Omental fat pad (tissue), 4 donors: ENCODE results near the gene ANKMY1. TPM values are rescaled to one million over a fixed set of nuclear protein-coding genes. Genes with fewer than 3 reads are reported as not detected.

Source experiments
- ATAC-seq: fragments of 150-250 bp; one replicate; pipeline ENCODE4 v1.9.1; 2016; ENCODE audit warnings: mild to moderate bottlenecking, moderate library complexity; ENCODE audit not compliant: low FRiP score
- DNase-seq: peaks from one replicate; pipeline ENCODE4 v3.0.0-alpha.2; 2019; ENCODE audit warnings: low spot score
- total RNA-seq, 4 donors: library from RNA; depleted of rRNA; stranded (reverse); fragments of >200 nt; gene quantifications; one replicate each; pipeline ENCODE4 v1.1.0, GENCODE V29; 2016
- TF ChIP-seq, protein P1 (sequence below), 3 donors: fragments of 450-650 bp; IDR thresholded peaks; one replicate each; pipeline ENCODE4 v1.5.1; 2016 to 2017; ENCODE audit warnings: antibody characterized with exemption in 3 of 3, mild to moderate bottlenecking in 3 of 3, moderate library complexity in 2 of 3

The ANKMY1 gene
- total RNA-seq, 4 donors from 2014 or later: 8.3 to 23.2 (median 16.7) TPM

DNA sequence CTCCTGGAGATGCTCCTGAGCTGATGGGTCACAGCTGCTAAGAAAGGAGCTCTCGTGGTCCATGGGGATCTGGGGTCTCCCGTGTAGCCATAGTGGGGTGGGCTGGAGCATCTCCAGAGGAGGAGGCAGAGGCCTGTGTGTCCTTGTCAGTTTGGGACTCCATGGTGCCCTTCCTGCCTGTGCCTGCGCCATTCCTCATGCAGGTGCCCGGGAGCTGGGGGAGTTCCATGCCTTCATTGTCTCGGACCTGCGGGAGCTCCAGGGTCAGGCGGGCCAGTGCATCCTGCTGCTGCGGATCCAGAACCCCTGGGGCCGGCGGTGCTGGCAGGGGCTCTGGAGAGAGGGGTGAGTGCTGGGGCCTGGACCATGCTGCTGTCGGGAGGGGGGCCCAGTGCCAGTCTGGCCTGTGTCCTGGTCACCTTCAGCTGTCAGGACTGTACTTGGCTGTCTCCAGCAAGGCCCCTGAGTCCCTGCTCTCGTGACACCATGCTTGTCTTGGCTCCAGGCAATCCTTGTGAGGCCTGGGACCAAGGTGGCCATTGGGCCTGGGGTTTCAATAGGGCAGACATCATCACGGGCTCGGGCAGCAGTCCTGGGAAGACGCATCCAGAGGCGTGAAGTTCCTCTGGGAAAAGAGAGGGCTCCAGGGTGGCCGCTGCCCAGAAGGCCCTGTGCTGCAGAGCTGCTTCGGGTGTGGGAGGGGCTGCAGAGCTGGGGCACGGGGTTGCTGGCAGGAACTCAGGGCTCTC is 36.1 kb upstream of the ANKMY1 start:
- TF ChIP-seq, protein P1, sequence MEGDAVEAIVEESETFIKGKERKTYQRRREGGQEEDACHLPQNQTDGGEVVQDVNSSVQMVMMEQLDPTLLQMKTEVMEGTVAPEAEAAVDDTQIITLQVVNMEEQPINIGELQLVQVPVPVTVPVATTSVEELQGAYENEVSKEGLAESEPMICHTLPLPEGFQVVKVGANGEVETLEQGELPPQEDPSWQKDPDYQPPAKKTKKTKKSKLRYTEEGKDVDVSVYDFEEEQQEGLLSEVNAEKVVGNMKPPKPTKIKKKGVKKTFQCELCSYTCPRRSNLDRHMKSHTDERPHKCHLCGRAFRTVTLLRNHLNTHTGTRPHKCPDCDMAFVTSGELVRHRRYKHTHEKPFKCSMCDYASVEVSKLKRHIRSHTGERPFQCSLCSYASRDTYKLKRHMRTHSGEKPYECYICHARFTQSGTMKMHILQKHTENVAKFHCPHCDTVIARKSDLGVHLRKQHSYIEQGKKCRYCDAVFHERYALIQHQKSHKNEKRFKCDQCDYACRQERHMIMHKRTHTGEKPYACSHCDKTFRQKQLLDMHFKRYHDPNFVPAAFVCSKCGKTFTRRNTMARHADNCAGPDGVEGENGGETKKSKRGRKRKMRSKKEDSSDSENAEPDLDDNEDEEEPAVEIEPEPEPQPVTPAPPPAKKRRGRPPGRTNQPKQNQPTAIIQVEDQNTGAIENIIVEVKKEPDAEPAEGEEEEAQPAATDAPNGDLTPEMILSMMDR (IDR thresholded peaks at IDR 0.05): no peak
- DNase-seq (no peak), ATAC-seq (no peak)

DNA sequence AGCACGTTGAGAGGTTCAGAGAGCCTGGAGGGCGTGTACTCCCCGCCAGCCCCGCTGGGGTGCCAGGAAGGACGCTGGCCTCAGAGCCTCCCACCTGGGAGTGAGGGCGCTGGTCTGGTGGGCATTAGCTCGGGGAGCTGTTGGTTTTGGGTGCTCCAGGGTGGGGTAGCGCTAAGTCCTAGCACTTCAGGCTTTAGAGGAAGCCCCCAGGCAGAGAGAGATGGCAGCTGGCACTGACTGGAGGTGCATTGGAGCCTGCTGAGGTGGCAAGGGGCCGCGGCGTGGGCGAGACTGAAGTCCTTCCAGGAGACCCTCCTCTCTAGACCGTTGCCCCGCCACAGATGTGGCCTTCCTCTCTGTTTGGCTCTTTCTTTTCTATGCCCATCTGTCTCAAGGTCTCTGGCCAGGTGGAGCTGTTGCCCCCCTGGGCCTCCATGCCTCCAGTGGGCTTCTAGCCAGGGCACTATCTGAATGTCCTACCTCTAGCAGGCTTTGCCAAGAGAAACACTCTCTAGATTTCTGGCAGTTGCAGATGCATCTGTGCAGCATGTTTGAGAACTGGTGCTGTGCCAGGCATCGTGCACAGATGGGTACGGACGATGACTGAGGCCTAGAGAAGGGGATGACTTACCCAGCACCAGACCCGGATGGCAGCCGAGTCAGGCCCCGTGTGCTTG is 35.4 kb upstream of the ANKMY1 start:
- TF ChIP-seq, protein P1 (IDR thresholded peaks at IDR 0.05): no peak
- no peak for DNase-seq
- ATAC-seq: no peak

DNA sequence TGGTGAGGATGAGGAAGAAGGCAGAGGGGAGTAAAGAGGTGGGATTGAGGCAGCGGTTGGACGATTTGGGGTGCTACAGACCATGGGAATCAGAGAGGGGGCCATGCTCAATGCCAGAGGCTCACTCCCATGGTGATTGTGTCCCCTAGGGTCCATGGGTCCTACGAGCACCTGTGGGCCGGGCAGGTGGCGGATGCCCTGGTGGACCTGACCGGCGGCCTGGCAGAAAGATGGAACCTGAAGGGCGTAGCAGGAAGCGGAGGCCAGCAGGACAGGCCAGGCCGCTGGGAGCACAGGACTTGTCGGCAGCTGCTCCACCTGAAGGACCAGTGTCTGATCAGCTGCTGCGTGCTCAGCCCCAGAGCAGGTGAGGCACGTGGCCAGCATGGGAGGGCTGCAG is 34.0 kb upstream of the ANKMY1 start:
- TF ChIP-seq, protein P1 (IDR thresholded peaks at IDR 0.05): no peak
- ATAC-seq: no peak
- no peak for DNase-seq

DNA sequence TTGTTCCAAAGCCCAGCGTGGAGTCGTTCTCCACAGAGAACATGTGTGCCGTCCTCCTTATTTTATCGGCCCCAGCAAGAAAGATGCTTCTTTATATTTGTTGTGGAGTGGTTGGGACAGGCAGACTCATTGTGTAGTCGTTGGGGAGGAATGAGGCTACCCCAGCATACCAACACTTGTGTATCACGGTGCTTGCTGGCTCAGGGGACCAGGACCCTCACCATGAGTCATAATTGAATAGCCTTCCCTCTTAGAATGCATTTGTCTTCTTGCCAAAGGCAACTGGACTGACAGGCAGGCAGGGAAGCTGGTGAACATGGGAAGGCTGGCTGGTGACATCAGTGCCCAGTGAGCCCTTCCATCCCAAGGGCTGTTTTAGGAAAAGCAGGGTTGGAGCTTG is 33.4 kb upstream of the ANKMY1 start:
- ATAC-seq: no peak
- no peak for DNase-seq
- TF ChIP-seq, protein P1 (IDR thresholded peaks at IDR 0.05): no peak

DNA sequence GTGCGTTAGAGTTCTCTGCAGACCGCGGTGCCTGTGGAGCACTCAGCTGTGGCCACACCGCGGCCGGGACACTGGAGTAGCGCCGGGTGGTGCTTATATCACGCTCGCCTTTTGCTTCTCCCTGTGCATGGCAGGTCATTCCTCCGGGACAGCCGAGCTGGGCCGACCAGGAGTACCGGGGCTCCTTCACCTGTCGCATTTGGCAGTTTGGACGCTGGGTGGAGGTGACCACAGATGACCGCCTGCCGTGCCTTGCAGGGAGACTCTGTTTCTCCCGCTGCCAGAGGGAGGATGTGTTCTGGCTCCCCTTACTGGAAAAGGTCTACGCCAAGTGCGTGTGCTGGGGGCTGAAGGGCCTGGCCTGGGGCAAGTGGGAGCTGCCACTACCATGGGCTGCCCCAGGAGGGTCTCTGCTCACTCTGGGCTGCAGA is 32.9 kb upstream of the ANKMY1 start:
- TF ChIP-seq, protein P1 (IDR thresholded peaks at IDR 0.05): no peak
- no peak for DNase-seq
- no peak for ATAC-seq

DNA sequence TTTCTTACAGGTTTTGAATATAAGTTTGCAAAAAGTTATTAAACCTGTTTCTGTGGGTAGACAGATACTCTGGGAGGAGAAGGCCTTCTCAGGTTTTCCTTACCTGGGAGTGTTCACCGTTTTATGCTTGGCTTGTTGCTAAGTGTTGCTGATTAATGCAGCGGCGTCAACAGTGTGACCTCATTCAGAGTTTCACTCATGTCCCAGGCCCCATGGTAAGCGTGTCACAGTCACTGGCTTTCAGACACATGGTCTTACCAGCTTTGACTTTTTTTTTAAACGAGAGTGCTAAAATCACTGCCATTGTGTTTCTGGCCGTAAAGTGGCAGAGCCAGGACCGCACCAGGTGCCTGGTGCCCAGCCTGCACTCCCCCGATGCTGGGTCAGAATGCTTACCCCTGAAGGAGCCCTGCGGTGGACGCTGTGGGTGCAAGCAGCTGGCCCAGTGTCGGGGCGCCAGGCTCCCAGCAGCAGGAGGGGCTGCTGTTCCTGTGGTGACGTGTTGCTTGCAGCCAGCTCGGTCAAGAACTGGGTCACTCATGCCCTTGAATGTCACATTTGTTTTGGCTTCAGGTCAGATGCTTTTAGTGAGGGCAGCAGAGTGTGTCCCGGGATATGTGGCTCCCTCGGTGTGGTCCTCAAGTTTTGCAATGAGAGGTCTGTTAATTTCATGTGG is 32.2 kb upstream of the ANKMY1 start:
- no peak for ATAC-seq
- no peak for DNase-seq
- TF ChIP-seq, protein P1 (IDR thresholded peaks at IDR 0.05): no peak
